ENCODE measurements around the gene SLC15A3. TPM values are rescaled to one million over a fixed set of nuclear protein-coding genes. Genes with fewer than 3 reads are reported as not detected.

Gene SLC15A3
- total and polyA plus RNA-seq, 2 donors from 2014 or later, result 26.6 to 27.0 TPM

DNA sequence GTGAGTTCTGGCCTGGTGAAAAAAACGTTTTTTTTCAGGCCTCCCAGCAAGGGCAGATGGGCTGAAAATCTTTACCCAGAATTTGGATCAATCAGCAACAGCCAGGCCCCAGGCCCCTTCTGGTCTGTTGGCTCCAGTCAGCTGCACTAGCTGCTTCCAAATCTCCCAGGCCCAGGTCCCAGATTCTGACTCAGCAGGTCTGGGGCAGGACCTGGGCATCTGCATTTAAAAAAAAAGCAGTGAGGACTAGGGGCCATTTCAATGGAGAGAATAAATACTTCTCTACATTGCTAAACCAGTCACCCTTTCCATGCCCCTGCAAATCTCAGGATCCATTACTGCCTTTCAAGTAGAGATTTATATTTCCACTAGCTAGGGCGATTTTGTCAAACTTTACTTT, 4.3 kb downstream of the SLC15A3 start:
- Histone ChIP-seq H3K27ac (ENCODE audit: low read depth in 2 of 2, low read length in 2 of 2) (no peak overlapping the region), H3K9me3 (ENCODE audit: control insufficient read depth in 2 of 3, insufficient read depth in 1 of 3, low read length in 3 of 3) (no peaks in the 10 kb centered on the region), H3K4me1 (ENCODE audit: control insufficient read depth in 2 of 3, insufficient read depth in 2 of 3, low read depth in 1 of 3, low read length in 3 of 3) (peaks cover 0 to 2% (median 0%) of the 10 kb centered on the region in 3 donors), H3K27me3 (ENCODE audit: control insufficient read depth, insufficient read depth, low read length) (no peaks in the 10 kb centered on the region), H3K4me3 (ENCODE audit: low read length in 3 of 3) (no peak overlapping the region), H3K9ac (ENCODE audit: low read length in 3 of 3) (no peak overlapping the region), H3K36me3 (ENCODE audit: control insufficient read depth in 2 of 3, insufficient read depth in 3 of 3, low read length in 3 of 3) (no peaks in the 10 kb centered on the region)
- TF ChIP-seq, protein P1, sequence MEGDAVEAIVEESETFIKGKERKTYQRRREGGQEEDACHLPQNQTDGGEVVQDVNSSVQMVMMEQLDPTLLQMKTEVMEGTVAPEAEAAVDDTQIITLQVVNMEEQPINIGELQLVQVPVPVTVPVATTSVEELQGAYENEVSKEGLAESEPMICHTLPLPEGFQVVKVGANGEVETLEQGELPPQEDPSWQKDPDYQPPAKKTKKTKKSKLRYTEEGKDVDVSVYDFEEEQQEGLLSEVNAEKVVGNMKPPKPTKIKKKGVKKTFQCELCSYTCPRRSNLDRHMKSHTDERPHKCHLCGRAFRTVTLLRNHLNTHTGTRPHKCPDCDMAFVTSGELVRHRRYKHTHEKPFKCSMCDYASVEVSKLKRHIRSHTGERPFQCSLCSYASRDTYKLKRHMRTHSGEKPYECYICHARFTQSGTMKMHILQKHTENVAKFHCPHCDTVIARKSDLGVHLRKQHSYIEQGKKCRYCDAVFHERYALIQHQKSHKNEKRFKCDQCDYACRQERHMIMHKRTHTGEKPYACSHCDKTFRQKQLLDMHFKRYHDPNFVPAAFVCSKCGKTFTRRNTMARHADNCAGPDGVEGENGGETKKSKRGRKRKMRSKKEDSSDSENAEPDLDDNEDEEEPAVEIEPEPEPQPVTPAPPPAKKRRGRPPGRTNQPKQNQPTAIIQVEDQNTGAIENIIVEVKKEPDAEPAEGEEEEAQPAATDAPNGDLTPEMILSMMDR (IDR thresholded peaks at IDR 0.05; ENCODE audit: borderline replicate concordance, extremely low read depth, insufficient read depth), result no peak
- FAIRE-seq, result no peak
- intact Hi-C loops (cut with DNase I), result no loop called here
- no peak for DNase-seq

DNA sequence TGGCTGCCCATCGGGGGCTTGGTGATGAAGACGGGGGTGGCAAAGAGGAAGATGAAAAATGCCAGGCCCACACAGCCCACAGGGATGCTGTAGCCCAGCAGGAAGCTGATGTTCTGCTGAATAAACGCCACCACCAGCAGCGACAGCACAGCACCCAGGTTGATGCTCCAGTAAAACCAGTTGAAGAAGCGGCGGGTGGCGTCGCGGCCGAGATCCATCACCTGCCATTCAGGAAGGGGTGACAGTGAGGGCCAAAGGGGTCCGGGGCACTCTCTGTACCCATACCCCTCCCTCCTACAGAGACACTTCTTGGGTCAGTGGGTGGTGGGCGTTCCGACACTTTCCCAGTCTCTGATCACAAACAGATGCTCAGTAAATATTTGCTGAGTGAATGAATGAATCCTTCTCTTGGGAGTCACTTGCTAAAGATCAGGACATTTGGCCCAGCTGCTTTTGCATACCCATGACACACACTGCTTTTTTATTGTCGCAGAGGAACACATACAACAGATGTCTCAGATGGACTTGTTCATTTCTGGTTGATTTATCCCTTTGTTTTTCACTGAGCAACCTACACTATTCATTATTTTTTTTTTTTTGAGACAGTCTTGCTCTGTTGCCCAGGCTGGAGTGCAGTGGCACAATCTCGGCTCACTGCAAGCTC, 5.2 kb downstream of the SLC15A3 start:
- Histone ChIP-seq H3K36me3 (ENCODE audit: control insufficient read depth in 2 of 3, insufficient read depth in 3 of 3, low read length in 3 of 3) (no peaks in the 10 kb centered on the region), H3K27me3 (ENCODE audit: control insufficient read depth, insufficient read depth, low read length) (no peaks in the 10 kb centered on the region), H3K9me3 (ENCODE audit: control insufficient read depth in 2 of 3, insufficient read depth in 1 of 3, low read length in 3 of 3) (no peaks in the 10 kb centered on the region), H3K27ac (ENCODE audit: low read depth in 2 of 2, low read length in 2 of 2) (no peak overlapping the region), H3K4me1 (ENCODE audit: control insufficient read depth in 2 of 3, insufficient read depth in 2 of 3, low read depth in 1 of 3, low read length in 3 of 3) (peaks cover 0 to 2% (median 0%) of the 10 kb centered on the region in 3 donors), H3K4me3 (ENCODE audit: low read length in 3 of 3) (no peak overlapping the region), H3K9ac (ENCODE audit: low read length in 3 of 3) (no peak overlapping the region)
- DNase-seq, result no peak
- TF ChIP-seq, protein P1 (IDR thresholded peaks at IDR 0.05; ENCODE audit: borderline replicate concordance, extremely low read depth, insufficient read depth), result no peak
- intact Hi-C loops (cut with DNase I), result no loop called here
- FAIRE-seq, result no peak

DNA sequence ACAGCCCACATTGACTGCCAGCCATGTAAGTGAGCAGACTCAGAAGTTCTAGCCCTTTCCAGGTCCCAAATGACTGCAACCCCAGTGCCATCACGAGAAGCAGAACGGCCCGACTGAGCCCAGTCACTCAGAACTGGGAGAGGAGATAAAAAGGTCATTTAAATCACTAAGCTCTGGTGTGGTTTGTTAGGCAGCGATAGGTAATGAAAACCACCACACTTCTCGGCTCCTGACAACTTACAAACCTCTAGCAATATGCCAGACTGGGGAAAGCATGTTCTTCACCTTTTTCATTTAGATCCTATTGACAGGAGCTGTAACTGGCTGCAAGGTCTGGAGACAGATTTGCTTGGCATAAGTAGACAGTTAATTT, 6.7 kb downstream of the SLC15A3 start:
- FAIRE-seq (no peak), DNase-seq (no peak)
- Histone ChIP-seq H3K4me1 (ENCODE audit: control insufficient read depth in 2 of 3, insufficient read depth in 2 of 3, low read depth in 1 of 3, low read length in 3 of 3) (peaks cover 0 to 2% (median 0%) of the 10 kb centered on the region in 3 donors), H3K4me3 (ENCODE audit: low read length in 3 of 3) (no peak overlapping the region), H3K27me3 (ENCODE audit: control insufficient read depth, insufficient read depth, low read length) (no peaks in the 10 kb centered on the region), H3K9ac (ENCODE audit: low read length in 3 of 3) (no peak overlapping the region), H3K27ac (ENCODE audit: low read depth in 2 of 2, low read length in 2 of 2) (no peak overlapping the region), H3K9me3 (ENCODE audit: control insufficient read depth in 2 of 3, insufficient read depth in 1 of 3, low read length in 3 of 3) (no peaks in the 10 kb centered on the region), H3K36me3 (ENCODE audit: control insufficient read depth in 2 of 3, insufficient read depth in 3 of 3, low read length in 3 of 3) (no peaks in the 10 kb centered on the region)
- TF ChIP-seq, protein P1 (IDR thresholded peaks at IDR 0.05; ENCODE audit: borderline replicate concordance, extremely low read depth, insufficient read depth), result no peak
- intact Hi-C loops (cut with DNase I), result no loop called here

Measured in kidney (tissue), 14 donors.